Measurements from ENCODE around the gene HNRNPH2. TPM values are rescaled to one million over a fixed set of nuclear protein-coding genes. Genes with fewer than 3 reads are reported as not detected.

HNRNPH2 gene
- polyA plus RNA-seq, 1 experiment: 17.9 TPM

- no peaks in the 10 kb centered on the region for H3K36me3 ChIP-seq (ENCODE audit: control insufficient read depth, insufficient read depth, low read length)
- no peak for TF ChIP-seq CTCF (IDR thresholded peaks at IDR 0.05; ENCODE audit: insufficient read depth, low read depth, low read length)
- no peak for DNase-seq (ENCODE audit: low read depth)
- H3K27me3 ChIP-seq (ENCODE audit: control insufficient read depth, insufficient read depth, low read length): no peaks in the 10 kb centered on the region
- ChIA-PET POLR2A (interaction anchor here (0.5 kb wide), 1 partner anchor 1337 kb away, joined by 11 read pairs; no protein-coding TSS in a partner anchor), CTCF (interaction anchor here (0.9 kb wide), 1 partner anchor 12 kb away, joined by 3 read pairs; no protein-coding TSS in a partner anchor)
- no peak overlapping the region for H3K4me3 ChIP-seq (ENCODE audit: low read depth, low read length)
Observed at GRCh38 chrX:101430457-101431078, 22.5 kb downstream of the HNRNPH2 start.

- ChIA-PET CTCF (no interaction called here), POLR2A (no interaction called here)
- no peak for DNase-seq (ENCODE audit: low read depth)
- Histone ChIP-seq H3K27me3 (ENCODE audit: control insufficient read depth, insufficient read depth, low read length) (no peaks in the 10 kb centered on the region), H3K36me3 (ENCODE audit: control insufficient read depth, insufficient read depth, low read length) (peaks cover 2% of the 10 kb centered on the region; the same call in 1 of the 2 replicates), H3K4me3 (ENCODE audit: low read depth, low read length) (no peak overlapping the region)
- TF ChIP-seq CTCF (IDR thresholded peaks at IDR 0.05; ENCODE audit: insufficient read depth, low read depth, low read length): no peak
Observed at GRCh38 chrX:101442085-101442484, 34.1 kb downstream of the HNRNPH2 start.

GRCh38 chrX:101449279-101449678, 41.3 kb downstream of the HNRNPH2 start:
- no peak for TF ChIP-seq CTCF (IDR thresholded peaks at IDR 0.05; ENCODE audit: insufficient read depth, low read depth, low read length)
- CTCF ChIA-PET: no interaction called here

GRCh38 chrX:101450085-101450484, 42.1 kb downstream of the HNRNPH2 start:
- no peaks in the 10 kb centered on the region for H3K36me3 ChIP-seq (ENCODE audit: control insufficient read depth, insufficient read depth, low read length)
- H3K27me3 ChIP-seq (ENCODE audit: control insufficient read depth, insufficient read depth, low read length): no peaks in the 10 kb centered on the region
- ChIA-PET CTCF (no interaction called here), POLR2A (no interaction called here)
- no peak for TF ChIP-seq CTCF (IDR thresholded peaks at IDR 0.05; ENCODE audit: insufficient read depth, low read depth, low read length)
- no peak overlapping the region for H3K4me3 ChIP-seq (ENCODE audit: low read depth, low read length)
- DNase-seq (ENCODE audit: low read depth): no peak

More at GRCh38 chrX:101449279-101449678, 41.3 kb downstream of the HNRNPH2 start:
- Histone ChIP-seq H3K27me3 (ENCODE audit: control insufficient read depth, insufficient read depth, low read length) (no peaks in the 10 kb centered on the region), H3K4me3 (ENCODE audit: low read depth, low read length) (no peak overlapping the region), H3K36me3 (ENCODE audit: control insufficient read depth, insufficient read depth, low read length) (no peaks in the 10 kb centered on the region)
- DNase-seq (ENCODE audit: low read depth): no peak
- POLR2A ChIA-PET: no interaction called here

- H3K36me3 ChIP-seq (ENCODE audit: control insufficient read depth, insufficient read depth, low read length): no peaks in the 10 kb centered on the region
- POLR2A ChIA-PET: no interaction called here
- DNase-seq (ENCODE audit: low read depth): no peak
- no peaks in the 10 kb centered on the region for H3K27me3 ChIP-seq (ENCODE audit: control insufficient read depth, insufficient read depth, low read length)
- H3K4me3 ChIP-seq (ENCODE audit: low read depth, low read length): no peak overlapping the region
- no peak for TF ChIP-seq CTCF (IDR thresholded peaks at IDR 0.05; ENCODE audit: insufficient read depth, low read depth, low read length)
- CTCF ChIA-PET: no interaction called here
Observed at GRCh38 chrX:101450961-101451360, 42.9 kb downstream of the HNRNPH2 start.
